K562 (cell line): ENCODE results near the gene RSPH1. TPM values are rescaled to one million over a fixed set of nuclear protein-coding genes. Genes with fewer than 3 reads are reported as not detected.

Source experiments
- ATF7 ChIP-seq: fragments of 450-650 bp; IDR thresholded peaks from 2 replicates; pipeline ENCODE4 v1.7.1; 2014; ENCODE audit warnings: mild to moderate bottlenecking, moderate library complexity
- FOXP1 ChIP-seq: sonication (generic); formaldehyde crosslinking; IDR thresholded peaks from 2 replicates; pipeline ENCODE4 v1.8.0; 2022; ENCODE audit warnings: mild to moderate bottlenecking, missing genetic modification reagents
- GATAD2A ChIP-seq: fragments of 450-650 bp; IDR thresholded peaks from 2 replicates; pipeline ENCODE4 v1.6.1; 2017
- MEIS2 ChIP-seq: fragments of 450-650 bp; IDR thresholded peaks from 2 replicates; pipeline ENCODE4 v1.6.1; 2014; ENCODE audit warnings: mild to moderate bottlenecking; ENCODE audit not compliant: partially characterized antibody
- RBM17 ChIP-seq: fragments of 200-400 bp; formaldehyde crosslinking; IDR thresholded peaks from 2 replicates; pipeline ENCODE4 v1.6.1; 2017; ENCODE audit warnings: low read depth, mild to moderate bottlenecking, low read length, borderline replicate concordance
- SIN3A ChIP-seq, 2 experiments: fragments of 150-350 bp in 1 of 2; IDR thresholded peaks; 2 replicates each; pipeline ENCODE4 v1.6.1; 2011 to 2016; ENCODE audit warnings: borderline replicate concordance in 2 of 2, low read depth in 2 of 2, low read length in 2 of 2, mild to moderate bottlenecking in 2 of 2, moderate library complexity in 2 of 2; ENCODE audit not compliant: control insufficient read depth in 1 of 2
- ZBTB1 ChIP-seq: sonication (generic); formaldehyde crosslinking; IDR thresholded peaks from 2 replicates; pipeline ENCODE4 v1.8.1; 2023; ENCODE audit warnings: missing genetic modification reagents, low read depth, mild to moderate bottlenecking, borderline replicate concordance
- ZNF197 ChIP-seq: fragments of 200-800 bp; sonication (Bioruptor generic); IDR thresholded peaks from 2 replicates; pipeline ENCODE4 v1.6.1; 2016; ENCODE audit warnings: low read depth, missing genetic modification characterization, missing compliant biosample characterization
- ZNF696 ChIP-seq: fragments of 250-450 bp; sonication (Bioruptor Pico); conservative IDR thresholded peaks from 2 replicates; pipeline ENCODE4 v1.4.0; 2020; ENCODE audit warnings: mild to moderate bottlenecking, moderate library complexity
- ZNF707 ChIP-seq: fragments of 250-450 bp; sonication (Bioruptor Pico); conservative IDR thresholded peaks from 2 replicates; pipeline ENCODE4 v1.8.0; 2022; ENCODE audit warnings: inconsistent platforms, mild to moderate bottlenecking, moderate library complexity
- polyA plus RNA-seq, 8 experiments: library from polyadenylated mRNA; depleted of rRNA in 4 of 8; stranded (reverse) in 5 of 8; unstranded in 3 of 8; fragments of >200 nt; fragmentation: Nextera tagmentation in 2 of 8; fragmentation: Illumina TruSeq in 1 of 8; extraction: Ambion mirVana in 2 of 8; extraction: Trizol in 1 of 8; gene quantifications; 2 replicates each; pipeline versions ENCODE4 v1.2.1 to v1.2.3, GENCODE V29; 2011 to 2014; ENCODE audit warnings: inconsistent platforms in 1 of 8, missing spikeins in 1 of 8
- total RNA-seq, 7 experiments: library from RNA; depleted of rRNA in 6 of 7; stranded (reverse); fragments of >200 nt in 6 of 7; fragmentation: Illumina TruSeq in 2 of 7; extraction: Trizol in 2 of 7; gene quantifications; 2 replicates each; pipeline versions ENCODE4 v1.2.1 to v1.2.3, GENCODE V29; 2011 to 2021; ENCODE audit warnings: low replicate concordance in 1 of 7
- TF ChIP-seq, protein P1 (sequence below), 2 experiments: fragments of 450-650 bp; IDR thresholded peaks; 2 replicates each; pipeline ENCODE4 v1.6.1; 2016
- TF ChIP-seq, protein P2 (sequence below), 2 experiments: IDR thresholded peaks in 1 of 2; conservative IDR thresholded peaks in 1 of 2; 2 replicates each; pipeline ENCODE4 v1.6.1; 2016; ENCODE audit warnings: low read depth in 2 of 2, mild to moderate bottlenecking in 1 of 2, missing compliant biosample characterization in 1 of 2, missing genetic modification characterization in 1 of 2, moderate library complexity in 1 of 2
- TF ChIP-seq, protein P3 (sequence below): fragments of 450-650 bp; IDR thresholded peaks from 2 replicates; pipeline ENCODE4 v1.6.1; 2016; ENCODE audit warnings: low read depth

Gene RSPH1
- total and polyA plus RNA-seq, 9 of the 15 experiments (the other 6 are each of a cell fraction or from before 2014, with no cell fraction given): 0.17 TPM; not detected in 8

DNA sequence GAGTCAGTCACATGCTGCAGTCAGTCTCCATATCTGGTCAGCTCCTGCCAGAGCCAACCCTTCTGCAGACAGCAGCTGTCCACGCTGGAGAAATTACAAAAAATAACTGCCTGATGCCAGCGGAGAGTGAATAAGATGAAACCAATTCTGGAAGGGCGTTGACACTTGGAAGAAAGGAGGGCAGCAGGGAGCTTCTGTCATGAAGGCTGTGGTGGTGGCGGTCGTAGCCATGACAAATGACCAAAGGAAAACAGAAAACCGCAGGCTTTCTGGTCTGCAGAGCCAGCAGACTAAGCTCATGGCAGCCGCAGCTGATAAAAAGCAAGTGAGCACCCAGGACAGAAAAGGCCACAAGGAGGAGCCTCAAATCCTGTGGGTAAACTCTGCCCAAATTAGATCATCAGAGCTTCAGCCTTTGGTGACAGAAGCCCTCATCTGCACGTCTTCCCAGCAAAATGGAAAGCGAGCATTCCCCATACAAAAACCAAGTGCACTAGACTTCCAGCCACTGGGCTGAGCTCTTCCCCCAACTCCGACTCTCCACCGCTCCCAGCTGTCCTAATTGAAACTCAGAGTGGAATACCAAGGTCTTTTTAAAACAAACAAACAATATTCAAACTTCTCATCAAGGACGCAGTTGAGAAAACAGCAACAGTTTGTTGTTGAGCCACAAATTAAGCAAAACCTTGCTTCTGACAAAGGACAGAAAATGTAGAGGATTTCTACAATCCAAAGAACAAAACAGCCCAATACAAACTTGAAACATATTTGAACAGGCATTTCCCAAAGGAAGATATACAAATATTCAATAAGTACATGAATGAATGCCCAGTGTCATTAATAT is 28.7 kb downstream of the RSPH1 start (continued):
- TF ChIP-seq, protein P1, sequence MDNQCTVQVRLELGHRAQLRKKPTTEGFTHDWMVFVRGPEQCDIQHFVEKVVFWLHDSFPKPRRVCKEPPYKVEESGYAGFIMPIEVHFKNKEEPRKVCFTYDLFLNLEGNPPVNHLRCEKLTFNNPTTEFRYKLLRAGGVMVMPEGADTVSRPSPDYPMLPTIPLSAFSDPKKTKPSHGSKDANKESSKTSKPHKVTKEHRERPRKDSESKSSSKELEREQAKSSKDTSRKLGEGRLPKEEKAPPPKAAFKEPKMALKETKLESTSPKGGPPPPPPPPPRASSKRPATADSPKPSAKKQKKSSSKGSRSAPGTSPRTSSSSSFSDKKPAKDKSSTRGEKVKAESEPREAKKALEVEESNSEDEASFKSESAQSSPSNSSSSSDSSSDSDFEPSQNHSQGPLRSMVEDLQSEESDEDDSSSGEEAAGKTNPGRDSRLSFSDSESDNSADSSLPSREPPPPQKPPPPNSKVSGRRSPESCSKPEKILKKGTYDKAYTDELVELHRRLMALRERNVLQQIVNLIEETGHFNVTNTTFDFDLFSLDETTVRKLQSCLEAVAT (IDR thresholded peaks at IDR 0.05): peak in 1 of 2 experiments; percentile 87; a peak in 2 of 4 replicates
- TF ChIP-seq ZNF707 (CRISPR knock-in tag): no peak
- TF ChIP-seq SIN3A (IDR thresholded peaks at IDR 0.05; ENCODE audit: borderline replicate concordance in 2 of 2, control insufficient read depth in 1 of 2, low read depth in 2 of 2, low read length in 2 of 2): 0 out of 4 replicates have a peak, but pooled peaks of 1 of the 2 experiments have one; percentile 20
- TF ChIP-seq ZBTB1 (CRISPR knock-in tag): peak; percentile 99
- no peak for TF ChIP-seq GATAD2A
- peak; percentile 92 for TF ChIP-seq MEIS2
- TF ChIP-seq ZNF696 (CRISPR knock-in tag): no peak
- no peak for TF ChIP-seq RBM17
- TF ChIP-seq, protein P2, sequence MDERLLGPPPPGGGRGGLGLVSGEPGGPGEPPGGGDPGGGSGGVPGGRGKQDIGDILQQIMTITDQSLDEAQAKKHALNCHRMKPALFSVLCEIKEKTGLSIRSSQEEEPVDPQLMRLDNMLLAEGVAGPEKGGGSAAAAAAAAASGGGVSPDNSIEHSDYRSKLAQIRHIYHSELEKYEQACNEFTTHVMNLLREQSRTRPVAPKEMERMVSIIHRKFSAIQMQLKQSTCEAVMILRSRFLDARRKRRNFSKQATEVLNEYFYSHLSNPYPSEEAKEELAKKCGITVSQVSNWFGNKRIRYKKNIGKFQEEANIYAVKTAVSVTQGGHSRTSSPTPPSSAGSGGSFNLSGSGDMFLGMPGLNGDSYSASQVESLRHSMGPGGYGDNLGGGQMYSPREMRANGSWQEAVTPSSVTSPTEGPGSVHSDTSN (CRISPR knock-in tag; IDR thresholded peaks at IDR 0.05; ENCODE audit: low read depth): no peak
- TF ChIP-seq, protein P2 (tag; conservative IDR thresholded peaks at IDR 0.05; ENCODE audit: low read depth): peak; percentile 75
- TF ChIP-seq FOXP1 (CRISPR knock-in tag): peak; percentile 56; the same call in 1 of the 2 replicates
- TF ChIP-seq, protein P3, sequence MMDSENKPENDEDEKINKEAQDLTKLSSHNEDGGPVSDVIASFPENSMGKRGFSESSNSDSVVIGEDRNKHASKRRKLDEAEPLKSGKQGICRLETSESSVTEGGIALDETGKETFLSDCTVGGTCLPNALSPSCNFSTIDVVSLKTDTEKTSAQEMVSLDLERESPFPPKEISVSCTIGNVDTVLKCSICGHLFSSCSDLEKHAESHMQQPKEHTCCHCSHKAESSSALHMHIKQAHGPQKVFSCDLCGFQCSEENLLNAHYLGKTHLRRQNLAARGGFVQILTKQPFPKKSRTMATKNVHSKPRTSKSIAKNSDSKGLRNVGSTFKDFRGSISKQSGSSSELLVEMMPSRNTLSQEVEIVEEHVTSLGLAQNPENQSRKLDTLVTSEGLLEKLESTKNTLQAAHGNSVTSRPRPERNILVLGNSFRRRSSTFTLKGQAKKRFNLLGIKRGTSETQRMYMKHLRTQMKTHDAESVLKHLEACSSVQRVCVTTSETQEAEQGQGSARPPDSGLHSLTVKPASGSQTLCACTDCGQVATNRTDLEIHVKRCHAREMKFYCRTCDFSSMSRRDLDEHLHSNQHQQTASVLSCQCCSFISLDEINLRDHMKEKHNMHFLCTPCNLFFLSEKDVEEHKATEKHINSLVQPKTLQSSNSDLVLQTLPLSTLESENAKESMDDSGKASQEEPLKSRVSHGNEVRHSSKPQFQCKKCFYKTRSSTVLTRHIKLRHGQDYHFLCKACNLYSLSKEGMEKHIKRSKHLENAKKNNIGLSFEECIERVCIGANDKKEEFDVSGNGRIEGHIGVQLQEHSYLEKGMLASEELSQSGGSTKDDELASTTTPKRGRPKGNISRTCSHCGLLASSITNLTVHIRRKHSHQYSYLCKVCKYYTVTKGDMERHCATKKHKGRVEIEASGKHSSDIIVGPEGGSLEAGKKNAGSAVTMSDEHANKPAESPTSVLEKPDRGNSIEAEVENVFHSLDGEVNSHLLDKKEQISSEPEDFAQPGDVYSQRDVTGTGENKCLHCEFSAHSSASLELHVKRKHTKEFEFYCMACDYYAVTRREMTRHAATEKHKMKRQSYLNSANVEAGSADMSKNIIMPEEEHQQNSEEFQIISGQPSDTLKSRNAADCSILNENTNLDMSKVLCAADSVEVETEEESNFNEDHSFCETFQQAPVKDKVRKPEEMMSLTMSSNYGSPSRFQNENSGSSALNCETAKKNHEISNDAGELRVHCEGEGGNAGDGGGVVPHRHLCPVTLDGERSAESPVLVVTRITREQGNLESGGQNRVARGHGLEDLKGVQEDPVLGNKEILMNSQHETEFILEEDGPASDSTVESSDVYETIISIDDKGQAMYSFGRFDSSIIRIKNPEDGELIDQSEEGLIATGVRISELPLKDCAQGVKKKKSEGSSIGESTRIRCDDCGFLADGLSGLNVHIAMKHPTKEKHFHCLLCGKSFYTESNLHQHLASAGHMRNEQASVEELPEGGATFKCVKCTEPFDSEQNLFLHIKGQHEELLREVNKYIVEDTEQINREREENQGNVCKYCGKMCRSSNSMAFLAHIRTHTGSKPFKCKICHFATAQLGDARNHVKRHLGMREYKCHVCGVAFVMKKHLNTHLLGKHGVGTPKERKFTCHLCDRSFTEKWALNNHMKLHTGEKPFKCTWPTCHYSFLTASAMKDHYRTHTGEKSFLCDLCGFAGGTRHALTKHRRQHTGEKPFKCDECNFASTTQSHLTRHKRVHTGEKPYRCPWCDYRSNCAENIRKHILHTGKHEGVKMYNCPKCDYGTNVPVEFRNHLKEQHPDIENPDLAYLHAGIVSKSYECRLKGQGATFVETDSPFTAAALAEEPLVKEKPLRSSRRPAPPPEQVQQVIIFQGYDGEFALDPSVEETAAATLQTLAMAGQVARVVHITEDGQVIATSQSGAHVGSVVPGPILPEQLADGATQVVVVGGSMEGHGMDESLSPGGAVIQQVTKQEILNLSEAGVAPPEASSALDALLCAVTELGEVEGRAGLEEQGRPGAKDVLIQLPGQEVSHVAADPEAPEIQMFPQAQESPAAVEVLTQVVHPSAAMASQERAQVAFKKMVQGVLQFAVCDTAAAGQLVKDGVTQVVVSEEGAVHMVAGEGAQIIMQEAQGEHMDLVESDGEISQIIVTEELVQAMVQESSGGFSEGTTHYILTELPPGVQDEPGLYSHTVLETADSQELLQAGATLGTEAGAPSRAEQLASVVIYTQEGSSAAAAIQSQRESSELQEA: no peak
- TF ChIP-seq ZNF197 (CRISPR knock-in tag): no peak
- peak; percentile 66; the same call in 1 of the 2 replicates for TF ChIP-seq ATF7
